ENCODE results near the gene MOB3B.

Gene MOB3B

GRCh38 chr9:27561685-27562084 is 32.1 kb upstream of the MOB3B start:
- H3K36me3 ChIP-seq (ENCODE audit: control insufficient read depth, insufficient read depth, low read length): no peaks in the 10 kb centered on the region
- no peak overlapping the region for H3K27ac ChIP-seq (ENCODE audit: low read depth, low read length)
- H3K27me3 ChIP-seq (ENCODE audit: control insufficient read depth, insufficient read depth, low read length): no peaks in the 10 kb centered on the region
- H3K4me1 ChIP-seq (ENCODE audit: control insufficient read depth, insufficient read depth, low read length): no peaks in the 10 kb centered on the region
- no peak overlapping the region for H3K9ac ChIP-seq (ENCODE audit: low read length)
- no peak overlapping the region for H3K4me3 ChIP-seq (ENCODE audit: low read length)

- Histone ChIP-seq H3K36me3 (ENCODE audit: control insufficient read depth, insufficient read depth, low read length) (no peaks in the 10 kb centered on the region), H3K27ac (ENCODE audit: low read depth, low read length) (no peak overlapping the region), H3K4me1 (ENCODE audit: control insufficient read depth, insufficient read depth, low read length) (no peaks in the 10 kb centered on the region), H3K9ac (ENCODE audit: low read length) (no peak overlapping the region), H3K27me3 (ENCODE audit: control insufficient read depth, insufficient read depth, low read length) (no peaks in the 10 kb centered on the region), H3K4me3 (ENCODE audit: low read length) (no peak overlapping the region)
These were observed 30.8 kb upstream of the MOB3B start for GRCh38 chr9:27560457-27560856.

GRCh38 chr9:27558307-27558706 is 28.7 kb upstream of the MOB3B start:
- H3K9ac ChIP-seq (ENCODE audit: low read length): no peak overlapping the region
- H3K4me3 ChIP-seq (ENCODE audit: low read length): no peak overlapping the region
- no peaks in the 10 kb centered on the region for H3K27me3 ChIP-seq (ENCODE audit: control insufficient read depth, insufficient read depth, low read length)
- H3K4me1 ChIP-seq (ENCODE audit: control insufficient read depth, insufficient read depth, low read length): no peaks in the 10 kb centered on the region
- no peaks in the 10 kb centered on the region for H3K36me3 ChIP-seq (ENCODE audit: control insufficient read depth, insufficient read depth, low read length)
- H3K27ac ChIP-seq (ENCODE audit: low read depth, low read length): no peak overlapping the region

GRCh38 chr9:27556470-27556869 is 26.9 kb upstream of the MOB3B start:
- Histone ChIP-seq H3K4me3 (ENCODE audit: low read length) (no peak overlapping the region), H3K27me3 (ENCODE audit: control insufficient read depth, insufficient read depth, low read length) (no peaks in the 10 kb centered on the region), H3K9ac (ENCODE audit: low read length) (no peak overlapping the region), H3K36me3 (ENCODE audit: control insufficient read depth, insufficient read depth, low read length) (no peaks in the 10 kb centered on the region), H3K4me1 (ENCODE audit: control insufficient read depth, insufficient read depth, low read length) (no peaks in the 10 kb centered on the region), H3K27ac (ENCODE audit: low read depth, low read length) (no peak overlapping the region)

- H3K27me3 ChIP-seq (ENCODE audit: control insufficient read depth, insufficient read depth, low read length): no peaks in the 10 kb centered on the region
- H3K4me3 ChIP-seq (ENCODE audit: low read length): no peak overlapping the region
- no peaks in the 10 kb centered on the region for H3K36me3 ChIP-seq (ENCODE audit: control insufficient read depth, insufficient read depth, low read length)
- no peak overlapping the region for H3K9ac ChIP-seq (ENCODE audit: low read length)
- H3K4me1 ChIP-seq (ENCODE audit: control insufficient read depth, insufficient read depth, low read length): no peaks in the 10 kb centered on the region
- no peak overlapping the region for H3K27ac ChIP-seq (ENCODE audit: low read depth, low read length)
These were observed 25.1 kb upstream of the MOB3B start for GRCh38 chr9:27554712-27555111.

- Histone ChIP-seq H3K36me3 (ENCODE audit: control insufficient read depth, insufficient read depth, low read length) (no peaks in the 10 kb centered on the region), H3K4me3 (ENCODE audit: low read length) (no peak overlapping the region), H3K4me1 (ENCODE audit: control insufficient read depth, insufficient read depth, low read length) (no peaks in the 10 kb centered on the region), H3K9ac (ENCODE audit: low read length) (no peak overlapping the region), H3K27ac (ENCODE audit: low read depth, low read length) (no peak overlapping the region), H3K27me3 (ENCODE audit: control insufficient read depth, insufficient read depth, low read length) (no peaks in the 10 kb centered on the region)
These were observed 19.7 kb upstream of the MOB3B start for GRCh38 chr9:27549196-27549755.

GRCh38 chr9:27548055-27548741 is 18.6 kb upstream of the MOB3B start:
- H3K9ac ChIP-seq (ENCODE audit: low read length): no peak overlapping the region
- no peak overlapping the region for H3K27ac ChIP-seq (ENCODE audit: low read depth, low read length)
- no peaks in the 10 kb centered on the region for H3K36me3 ChIP-seq (ENCODE audit: control insufficient read depth, insufficient read depth, low read length)
- no peaks in the 10 kb centered on the region for H3K4me1 ChIP-seq (ENCODE audit: control insufficient read depth, insufficient read depth, low read length)
- H3K4me3 ChIP-seq (ENCODE audit: low read length): no peak overlapping the region
- H3K27me3 ChIP-seq (ENCODE audit: control insufficient read depth, insufficient read depth, low read length): no peaks in the 10 kb centered on the region

GRCh38 chr9:27545471-27545870 is 15.9 kb upstream of the MOB3B start:
- no peak overlapping the region for H3K9ac ChIP-seq (ENCODE audit: low read length)
- H3K4me3 ChIP-seq (ENCODE audit: low read length): no peak overlapping the region
- no peak overlapping the region for H3K27ac ChIP-seq (ENCODE audit: low read depth, low read length)
- no peaks in the 10 kb centered on the region for H3K27me3 ChIP-seq (ENCODE audit: control insufficient read depth, insufficient read depth, low read length)
- peaks cover 6% of the 10 kb centered on the region for H3K4me1 ChIP-seq (ENCODE audit: control insufficient read depth, insufficient read depth, low read length)
- H3K36me3 ChIP-seq (ENCODE audit: control insufficient read depth, insufficient read depth, low read length): no peaks in the 10 kb centered on the region

- Histone ChIP-seq H3K4me1 (ENCODE audit: control insufficient read depth, insufficient read depth, low read length) (peaks cover 19% of the 10 kb centered on the region), H3K27me3 (ENCODE audit: control insufficient read depth, insufficient read depth, low read length) (no peaks in the 10 kb centered on the region), H3K36me3 (ENCODE audit: control insufficient read depth, insufficient read depth, low read length) (no peaks in the 10 kb centered on the region), H3K4me3 (ENCODE audit: low read length) (no peak overlapping the region), H3K9ac (ENCODE audit: low read length) (no peak overlapping the region), H3K27ac (ENCODE audit: low read depth, low read length) (no peak overlapping the region)
These were observed 12.9 kb upstream of the MOB3B start for GRCh38 chr9:27542508-27542907.

- Histone ChIP-seq H3K4me1 (ENCODE audit: control insufficient read depth, insufficient read depth, low read length) (peaks cover 19% of the 10 kb centered on the region), H3K9ac (ENCODE audit: low read length) (no peak overlapping the region), H3K27me3 (ENCODE audit: control insufficient read depth, insufficient read depth, low read length) (no peaks in the 10 kb centered on the region), H3K27ac (ENCODE audit: low read depth, low read length) (no peak overlapping the region), H3K4me3 (ENCODE audit: low read length) (no peak overlapping the region), H3K36me3 (ENCODE audit: control insufficient read depth, insufficient read depth, low read length) (no peaks in the 10 kb centered on the region)
These were observed 12.1 kb upstream of the MOB3B start for GRCh38 chr9:27541740-27542139.

GRCh38 chr9:27540502-27540901 is 10.9 kb upstream of the MOB3B start:
- no peaks in the 10 kb centered on the region for H3K27me3 ChIP-seq (ENCODE audit: control insufficient read depth, insufficient read depth, low read length)
- no peak overlapping the region for H3K9ac ChIP-seq (ENCODE audit: low read length)
- no peaks in the 10 kb centered on the region for H3K36me3 ChIP-seq (ENCODE audit: control insufficient read depth, insufficient read depth, low read length)
- no peak overlapping the region for H3K4me3 ChIP-seq (ENCODE audit: low read length)
- H3K27ac ChIP-seq (ENCODE audit: low read depth, low read length): peak overlapping the region; percentile 67
- H3K4me1 ChIP-seq (ENCODE audit: control insufficient read depth, insufficient read depth, low read length): peaks cover 19% of the 10 kb centered on the region

GRCh38 chr9:27539479-27540441 is 10.1 kb upstream of the MOB3B start:
- Histone ChIP-seq H3K9ac (ENCODE audit: low read length) (no peak overlapping the region), H3K27ac (ENCODE audit: low read depth, low read length) (peak overlapping the region; percentile 81), H3K36me3 (ENCODE audit: control insufficient read depth, insufficient read depth, low read length) (no peaks in the 10 kb centered on the region), H3K4me1 (ENCODE audit: control insufficient read depth, insufficient read depth, low read length) (peaks cover 19% of the 10 kb centered on the region), H3K4me3 (ENCODE audit: low read length) (no peak overlapping the region), H3K27me3 (ENCODE audit: control insufficient read depth, insufficient read depth, low read length) (no peaks in the 10 kb centered on the region)
